Measurements from ENCODE around the gene CXXC5.

- TF ChIP-seq, protein P1, sequence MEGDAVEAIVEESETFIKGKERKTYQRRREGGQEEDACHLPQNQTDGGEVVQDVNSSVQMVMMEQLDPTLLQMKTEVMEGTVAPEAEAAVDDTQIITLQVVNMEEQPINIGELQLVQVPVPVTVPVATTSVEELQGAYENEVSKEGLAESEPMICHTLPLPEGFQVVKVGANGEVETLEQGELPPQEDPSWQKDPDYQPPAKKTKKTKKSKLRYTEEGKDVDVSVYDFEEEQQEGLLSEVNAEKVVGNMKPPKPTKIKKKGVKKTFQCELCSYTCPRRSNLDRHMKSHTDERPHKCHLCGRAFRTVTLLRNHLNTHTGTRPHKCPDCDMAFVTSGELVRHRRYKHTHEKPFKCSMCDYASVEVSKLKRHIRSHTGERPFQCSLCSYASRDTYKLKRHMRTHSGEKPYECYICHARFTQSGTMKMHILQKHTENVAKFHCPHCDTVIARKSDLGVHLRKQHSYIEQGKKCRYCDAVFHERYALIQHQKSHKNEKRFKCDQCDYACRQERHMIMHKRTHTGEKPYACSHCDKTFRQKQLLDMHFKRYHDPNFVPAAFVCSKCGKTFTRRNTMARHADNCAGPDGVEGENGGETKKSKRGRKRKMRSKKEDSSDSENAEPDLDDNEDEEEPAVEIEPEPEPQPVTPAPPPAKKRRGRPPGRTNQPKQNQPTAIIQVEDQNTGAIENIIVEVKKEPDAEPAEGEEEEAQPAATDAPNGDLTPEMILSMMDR (conservative IDR thresholded peaks at IDR 0.05; ENCODE audit: low read depth, low read length), result no peak
- no peak for TF ChIP-seq EZH2 (IDR thresholded peaks at IDR 0.05; ENCODE audit: borderline replicate concordance, low read depth, low read length, poor library complexity, severe bottlenecking)
These were observed 7.6 kb upstream of the CXXC5 start for GRCh38 chr5:139640421-139641115.
